GM12873 (cell line): ENCODE measurements around the gene ARAF.

Experiments
- TF ChIP-seq, protein P1 (sequence below): IDR thresholded peaks from 2 replicates; pipeline ENCODE4 v1.5.1; 2012; ENCODE audit warnings: low read depth, mild to moderate bottlenecking, moderate library complexity, low read length, control low read depth; ENCODE audit not compliant: insufficient read depth; ENCODE audit errors: missing control alignments

ARAF gene

DNA sequence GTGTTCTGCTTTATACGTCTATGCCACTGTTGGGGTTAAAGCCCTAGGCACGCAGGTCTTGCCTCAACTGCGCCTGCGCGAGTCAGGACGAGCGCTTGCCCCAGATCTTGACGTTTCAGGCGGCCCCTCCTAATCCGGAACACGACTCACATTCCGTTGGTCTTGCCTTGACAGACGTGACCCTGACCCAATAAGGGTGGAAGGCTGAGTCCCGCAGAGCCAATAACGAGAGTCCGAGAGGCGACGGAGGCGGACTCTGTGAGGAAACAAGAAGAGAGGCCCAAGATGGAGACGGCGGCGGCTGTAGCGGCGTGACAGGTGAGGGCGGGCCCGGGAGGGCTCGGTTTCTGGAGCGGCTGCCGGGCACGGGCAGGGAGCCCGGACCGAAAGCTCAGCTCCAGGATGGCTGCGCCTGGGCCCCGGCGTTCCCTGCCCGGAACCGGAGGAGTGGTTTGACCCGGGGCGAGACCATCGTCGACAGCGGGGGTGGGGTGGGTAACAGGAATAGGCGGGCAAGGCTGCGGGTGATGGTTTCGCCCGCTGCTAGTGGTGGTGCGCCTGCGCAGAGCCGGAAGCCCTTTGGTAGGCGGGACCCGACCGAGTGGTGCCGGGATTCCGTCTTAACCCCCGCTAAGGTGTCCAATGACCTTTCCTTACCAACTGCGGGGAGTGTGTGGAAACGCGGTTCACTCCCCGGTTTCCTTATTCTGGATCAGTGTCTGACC lies at the start of gene ARAF:
TSS of gene ARAF (plus strand) at position 272 of the 725 bp plus-strand sequence. CDS start 1,763 bp downstream, outside the sequence.
- TF ChIP-seq, protein P1, sequence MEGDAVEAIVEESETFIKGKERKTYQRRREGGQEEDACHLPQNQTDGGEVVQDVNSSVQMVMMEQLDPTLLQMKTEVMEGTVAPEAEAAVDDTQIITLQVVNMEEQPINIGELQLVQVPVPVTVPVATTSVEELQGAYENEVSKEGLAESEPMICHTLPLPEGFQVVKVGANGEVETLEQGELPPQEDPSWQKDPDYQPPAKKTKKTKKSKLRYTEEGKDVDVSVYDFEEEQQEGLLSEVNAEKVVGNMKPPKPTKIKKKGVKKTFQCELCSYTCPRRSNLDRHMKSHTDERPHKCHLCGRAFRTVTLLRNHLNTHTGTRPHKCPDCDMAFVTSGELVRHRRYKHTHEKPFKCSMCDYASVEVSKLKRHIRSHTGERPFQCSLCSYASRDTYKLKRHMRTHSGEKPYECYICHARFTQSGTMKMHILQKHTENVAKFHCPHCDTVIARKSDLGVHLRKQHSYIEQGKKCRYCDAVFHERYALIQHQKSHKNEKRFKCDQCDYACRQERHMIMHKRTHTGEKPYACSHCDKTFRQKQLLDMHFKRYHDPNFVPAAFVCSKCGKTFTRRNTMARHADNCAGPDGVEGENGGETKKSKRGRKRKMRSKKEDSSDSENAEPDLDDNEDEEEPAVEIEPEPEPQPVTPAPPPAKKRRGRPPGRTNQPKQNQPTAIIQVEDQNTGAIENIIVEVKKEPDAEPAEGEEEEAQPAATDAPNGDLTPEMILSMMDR, result no peak

DNA sequence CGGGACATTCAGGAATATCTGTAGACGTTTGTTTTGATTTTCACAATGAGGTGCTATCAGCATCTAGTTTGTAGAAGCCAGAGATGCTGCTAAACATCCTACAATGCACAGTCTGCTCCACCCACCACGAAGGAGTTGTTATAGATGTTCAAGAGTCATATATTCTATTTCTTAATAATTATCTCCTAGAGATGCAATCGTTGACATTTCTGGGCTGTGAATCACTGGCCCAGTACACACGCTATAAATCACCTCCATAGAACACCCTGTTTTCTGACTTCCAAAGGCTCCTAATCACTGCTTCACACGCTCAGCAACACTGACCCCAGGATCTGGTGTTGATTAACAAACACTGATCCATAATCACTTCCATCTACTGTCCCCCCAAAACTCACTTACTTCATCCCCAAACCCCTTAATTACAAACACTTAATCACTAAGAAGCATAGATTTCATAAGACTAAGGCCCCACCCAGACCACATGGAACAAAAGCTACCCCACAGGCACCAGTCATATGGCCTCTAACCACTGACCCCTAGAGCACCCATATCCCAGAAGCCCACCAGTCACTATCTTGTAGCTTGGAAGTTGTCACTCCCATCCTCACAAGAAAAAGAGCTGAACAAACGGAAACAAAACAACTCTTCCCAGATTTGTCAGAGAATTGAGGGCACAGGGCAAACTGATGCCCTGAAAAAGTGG lies 46.3 kb upstream of the ARAF start:
- TF ChIP-seq, protein P1, result no peak

DNA sequence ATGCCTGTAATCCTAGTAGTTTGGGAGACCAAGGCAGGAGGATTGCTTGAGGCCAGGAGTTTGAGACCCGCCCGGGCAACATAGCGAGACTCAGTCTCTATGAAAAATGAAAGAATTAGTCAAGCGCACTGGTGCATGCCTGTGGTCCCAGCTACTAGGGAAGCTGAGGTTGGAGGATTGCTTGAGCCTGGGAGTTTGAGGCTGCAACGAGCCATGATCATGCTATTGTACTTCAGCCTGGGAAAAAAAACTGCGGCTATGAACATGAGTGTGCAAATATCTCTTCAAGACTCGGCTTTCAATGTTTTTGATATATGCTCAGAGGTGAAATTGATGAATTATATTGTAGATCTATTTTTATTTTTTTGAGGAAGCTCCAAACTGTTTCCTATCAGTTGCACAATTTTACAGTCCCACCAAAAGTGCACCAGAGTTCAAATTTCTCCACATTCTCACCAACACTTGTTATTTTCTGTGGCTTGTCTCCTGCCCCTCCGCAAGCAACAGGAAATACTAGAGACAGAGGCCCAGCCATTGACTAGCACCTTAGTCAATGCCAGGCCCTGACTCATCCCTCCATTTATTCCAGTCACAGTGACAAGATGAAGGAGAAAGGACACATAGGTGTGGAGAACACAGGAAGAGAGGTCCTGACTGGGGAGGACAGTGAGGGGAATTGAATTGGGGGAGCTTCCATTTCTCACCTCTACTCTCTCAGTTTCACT lies 44.9 kb upstream of the ARAF start:
- TF ChIP-seq, protein P1, result no peak

DNA sequence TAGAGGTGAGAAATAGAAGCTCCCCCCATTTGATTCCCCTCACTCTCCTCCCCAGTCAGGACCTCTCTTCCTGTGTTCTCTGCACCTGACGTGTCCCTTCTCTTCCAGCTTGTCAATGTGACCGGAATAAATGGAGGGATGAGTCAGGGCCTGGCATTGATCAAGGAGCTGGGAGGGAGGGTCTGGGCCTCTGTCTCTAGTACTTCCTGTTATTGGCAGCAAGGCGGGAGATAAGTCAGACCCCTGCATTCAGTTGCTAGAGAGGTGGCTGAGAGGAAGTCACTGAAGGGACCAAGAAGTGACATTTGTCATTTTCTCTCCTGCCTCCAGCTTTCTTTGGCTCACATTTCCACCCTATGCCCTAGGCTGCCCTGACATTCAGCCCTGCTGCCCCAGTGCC lies 42.9 kb upstream of the ARAF start:
- TF ChIP-seq, protein P1, result no peak

DNA sequence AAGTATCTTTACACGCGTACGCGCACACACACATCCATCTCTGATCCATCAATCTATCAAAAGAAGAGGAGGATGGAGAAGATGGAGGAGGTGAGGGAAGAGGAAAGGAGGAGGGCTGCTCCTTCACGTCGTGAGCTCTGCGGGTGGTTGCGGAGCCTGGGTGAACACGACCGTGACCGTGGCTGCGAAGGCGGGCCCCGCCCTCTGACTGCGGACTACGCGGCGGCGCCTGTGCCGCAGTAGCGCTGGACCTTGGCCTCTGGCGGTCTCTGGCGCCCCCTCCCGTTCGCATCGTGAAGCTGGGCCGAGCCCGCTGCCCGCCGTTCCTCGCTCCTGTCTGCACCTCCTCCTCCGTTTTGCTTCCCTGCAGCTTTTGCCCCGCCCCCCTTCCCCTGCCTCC lies 37.7 kb upstream of the ARAF start:
- TF ChIP-seq, protein P1, result peak; percentile 79

DNA sequence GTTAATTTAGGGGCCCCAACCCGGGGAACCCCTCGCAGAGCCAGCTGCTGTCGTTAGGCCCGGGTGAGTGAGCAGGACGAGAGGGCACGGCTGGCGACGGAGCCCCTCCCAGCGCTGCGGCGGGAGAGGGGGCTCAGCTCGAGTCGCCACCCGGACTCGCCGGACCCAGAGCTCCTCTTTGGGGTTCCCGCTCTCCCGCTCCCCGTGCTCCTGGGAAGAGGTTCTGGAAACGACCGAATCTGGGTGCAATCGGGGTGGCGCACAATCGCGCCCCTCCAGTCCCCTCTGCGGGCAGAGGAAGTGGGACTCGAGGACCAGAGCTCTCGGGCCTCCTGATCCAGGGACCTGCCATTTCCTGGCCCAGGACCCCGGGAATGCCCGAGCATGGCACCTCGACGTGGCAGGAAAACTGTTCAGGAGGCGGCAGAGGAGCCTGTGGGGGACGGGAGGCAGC lies 37.3 kb upstream of the ARAF start:
- TF ChIP-seq, protein P1, result no peak

DNA sequence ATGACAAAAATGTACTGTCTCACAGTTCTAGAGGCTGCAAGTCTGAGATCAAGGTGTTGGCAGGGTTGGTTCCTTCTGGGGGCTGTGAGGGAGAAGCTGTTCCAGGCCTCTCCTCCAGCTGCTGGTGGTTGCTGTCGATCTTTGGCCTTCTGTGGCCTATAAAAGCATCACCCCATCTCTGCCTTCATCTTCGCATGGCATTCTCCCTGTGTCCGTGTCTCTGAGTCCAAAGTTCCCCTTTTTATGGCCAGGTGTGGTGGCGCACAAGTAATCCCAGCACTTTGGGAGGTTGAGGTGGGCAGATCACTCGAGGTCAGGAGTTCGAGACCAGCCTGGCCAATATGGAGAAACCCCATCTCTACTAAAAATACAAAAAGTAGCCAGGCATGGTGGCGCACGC lies 31.5 kb upstream of the ARAF start:
- TF ChIP-seq, protein P1, result no peak
